ENCODE measurements around the gene ULK1.

- TF ChIP-seq TEAD4 (IDR thresholded peaks at IDR 0.05) (no peak), EP300 (IDR thresholded peaks at IDR 0.05; ENCODE audit: borderline replicate concordance) (no peak), NFIC (IDR thresholded peaks at IDR 0.05) (no peak), TCF12 (IDR thresholded peaks at IDR 0.05; ENCODE audit: low read depth) (no peak), EGR1 (IDR thresholded peaks at IDR 0.05) (no peak)
Measured at GRCh38 chr12:131882804-131883520, 11.5 kb upstream of the ULK1 start.
